ENCODE measurements around the gene CXXC5. TPM values are rescaled to one million over a fixed set of nuclear protein-coding genes. Genes with fewer than 3 reads are reported as not detected.

CXXC5 gene
- total and polyA plus RNA-seq, 2 donors (not counting 1 experiment from before 2014, with no cell fraction given): 18.6 to 43.9 TPM

- Histone ChIP-seq H3K4me1 (ENCODE audit: control insufficient read depth, extremely low read depth, insufficient read depth, low read length) (peaks cover 21% of the 10 kb centered on the region), H3K36me3 (ENCODE audit: control insufficient read depth, insufficient read depth, low read length) (no peaks in the 10 kb centered on the region), H3K4me3 (replicated peaks in 1 of 4; ENCODE audit: control extremely low read depth in 1 of 4, insufficient read depth in 1 of 4, low read depth in 3 of 4, low read length in 4 of 4) (peak overlapping the region; percentile 66 to 75 (median 70)), H3K4me2 (ENCODE audit: extremely low read depth, insufficient read depth, low read length) (peak overlapping the region; percentile 75), H3K27ac (ENCODE audit: insufficient read depth, low read length) (no peak overlapping the region), H2AFZ (ENCODE audit: low read length) (no peak overlapping the region), H4K20me1 (ENCODE audit: control insufficient read depth, extremely low read depth, insufficient read depth, low read length) (no peaks in the 10 kb centered on the region), H3K27me3 (ENCODE audit: control insufficient read depth, insufficient read depth, low read length) (peaks cover 11% of the 10 kb centered on the region), H3K9me3 (ENCODE audit: control insufficient read depth, insufficient read depth, low read depth, low read length) (no peaks in the 10 kb centered on the region), H3K9ac (ENCODE audit: insufficient read depth, low read length) (peak overlapping the region; percentile 54), H3K79me2 (ENCODE audit: control insufficient read depth, insufficient read depth, low read length) (peaks cover 20% of the 10 kb centered on the region)
- TF ChIP-seq EZH2 (IDR thresholded peaks at IDR 0.05; ENCODE audit: low read length, missing control alignments) (peak; percentile 42), CTCF (conservative IDR thresholded peaks at IDR 0.05 in 1 of 2, IDR thresholded peaks at IDR 0.05 in 1 of 2; ENCODE audit: low read depth in 1 of 2, low read length in 2 of 2) (no peak)
- no peak for DNase-seq (ENCODE audit: low read depth in 2 of 2)
Measured at GRCh38 chr5:139649082-139649991, 1.2 kb downstream of the CXXC5 start.

DNA sequence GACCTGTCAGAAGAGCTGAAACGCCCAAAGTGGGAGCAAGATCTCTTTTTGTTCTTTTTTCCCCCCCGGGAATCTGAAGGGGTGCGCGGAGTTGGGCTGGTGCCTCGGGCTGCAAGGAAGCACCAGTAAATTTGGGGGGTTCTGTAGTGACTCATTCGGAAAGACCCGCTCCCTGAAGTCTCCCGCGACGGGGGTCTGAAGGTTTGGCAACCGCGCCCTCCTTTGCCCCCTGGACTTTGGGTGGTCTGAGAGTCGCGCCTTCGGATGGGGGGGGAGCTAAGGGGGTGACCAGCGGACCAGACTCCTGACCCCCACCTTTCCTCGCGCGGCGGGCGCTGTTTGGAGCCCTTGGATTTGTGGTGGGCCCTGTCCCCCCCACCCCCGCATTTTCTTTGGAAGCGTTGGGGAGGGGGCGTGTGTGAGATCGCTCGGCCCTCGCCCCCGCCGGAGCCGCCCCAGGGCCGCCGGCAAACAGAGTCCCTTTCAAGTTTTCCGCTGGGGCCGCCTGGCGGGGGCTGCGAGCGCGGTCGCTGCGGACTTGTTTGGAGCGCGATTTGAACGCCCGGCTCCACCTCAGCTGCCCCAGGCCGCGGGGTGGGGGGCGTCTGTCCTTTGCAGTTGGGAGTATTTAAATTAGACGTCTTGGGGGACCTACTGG, 2.0 kb downstream of the CXXC5 start:
- Histone ChIP-seq H3K4me1 (ENCODE audit: control insufficient read depth, extremely low read depth, insufficient read depth, low read length) (peaks cover 25% of the 10 kb centered on the region), H3K27me3 (ENCODE audit: control insufficient read depth, insufficient read depth, low read length) (peaks cover 11% of the 10 kb centered on the region), H3K4me2 (ENCODE audit: extremely low read depth, insufficient read depth, low read length) (peak overlapping the region; percentile 75), H3K9me3 (ENCODE audit: control insufficient read depth, insufficient read depth, low read depth, low read length) (no peaks in the 10 kb centered on the region), H2AFZ (ENCODE audit: low read length) (no peak overlapping the region), H3K36me3 (ENCODE audit: control insufficient read depth, insufficient read depth, low read length) (no peaks in the 10 kb centered on the region), H3K4me3 (replicated peaks in 1 of 4; ENCODE audit: control extremely low read depth in 1 of 4, insufficient read depth in 1 of 4, low read depth in 3 of 4, low read length in 4 of 4) (peak overlapping the region; percentile 66 to 75 (median 70)), H4K20me1 (ENCODE audit: control insufficient read depth, extremely low read depth, insufficient read depth, low read length) (no peaks in the 10 kb centered on the region), H3K27ac (ENCODE audit: insufficient read depth, low read length) (no peak overlapping the region), H3K79me2 (ENCODE audit: control insufficient read depth, insufficient read depth, low read length) (peaks cover 25% of the 10 kb centered on the region), H3K9ac (ENCODE audit: insufficient read depth, low read length) (peak overlapping the region; percentile 34)
- TF ChIP-seq EZH2 (IDR thresholded peaks at IDR 0.05; ENCODE audit: low read length, missing control alignments) (peak; percentile 63), CTCF (conservative IDR thresholded peaks at IDR 0.05 in 1 of 2, IDR thresholded peaks at IDR 0.05 in 1 of 2; ENCODE audit: low read depth in 1 of 2, low read length in 2 of 2) (peak; percentile 23 to 36)
- no peak for DNase-seq (ENCODE audit: low read depth in 2 of 2)

DNA sequence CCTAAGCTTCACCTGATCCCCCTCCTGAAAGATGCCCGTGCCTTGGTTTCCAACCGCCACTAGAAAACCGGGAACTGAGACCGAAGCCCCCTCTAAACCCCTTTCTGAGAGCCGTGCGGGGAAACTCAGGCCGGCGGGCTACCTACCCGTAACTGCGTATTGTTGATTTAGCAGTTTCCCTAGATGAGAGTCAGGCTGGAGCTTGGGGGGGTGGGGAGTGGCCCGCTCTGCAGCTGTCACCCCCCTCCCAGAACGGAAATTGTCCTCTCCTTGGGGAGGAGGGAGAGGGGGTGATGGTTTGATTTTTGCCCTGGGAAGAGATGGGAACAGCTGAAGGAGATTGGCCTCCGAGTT, 2.5 kb downstream of the CXXC5 start:
- Histone ChIP-seq H3K4me2 (ENCODE audit: extremely low read depth, insufficient read depth, low read length) (peak overlapping the region; percentile 75), H4K20me1 (ENCODE audit: control insufficient read depth, extremely low read depth, insufficient read depth, low read length) (no peaks in the 10 kb centered on the region), H3K36me3 (ENCODE audit: control insufficient read depth, insufficient read depth, low read length) (no peaks in the 10 kb centered on the region), H3K4me1 (ENCODE audit: control insufficient read depth, extremely low read depth, insufficient read depth, low read length) (peaks cover 27% of the 10 kb centered on the region), H3K27ac (ENCODE audit: insufficient read depth, low read length) (no peak overlapping the region), H3K4me3 (replicated peaks in 1 of 4; ENCODE audit: control extremely low read depth in 1 of 4, insufficient read depth in 1 of 4, low read depth in 3 of 4, low read length in 4 of 4) (peak overlapping the region; percentile 25 to 75 (median 54)), H3K9ac (ENCODE audit: insufficient read depth, low read length) (peak overlapping the region; percentile 34), H2AFZ (ENCODE audit: low read length) (no peak overlapping the region), H3K9me3 (ENCODE audit: control insufficient read depth, insufficient read depth, low read depth, low read length) (no peaks in the 10 kb centered on the region), H3K79me2 (ENCODE audit: control insufficient read depth, insufficient read depth, low read length) (peaks cover 25% of the 10 kb centered on the region), H3K27me3 (ENCODE audit: control insufficient read depth, insufficient read depth, low read length) (peaks cover 10% of the 10 kb centered on the region)
- no peak for DNase-seq (ENCODE audit: low read depth in 2 of 2)
- TF ChIP-seq CTCF (conservative IDR thresholded peaks at IDR 0.05 in 1 of 2, IDR thresholded peaks at IDR 0.05 in 1 of 2; ENCODE audit: low read depth in 1 of 2, low read length in 2 of 2): no peak
- TF ChIP-seq EZH2 (IDR thresholded peaks at IDR 0.05; ENCODE audit: low read length, missing control alignments): no peak
